ENCODE data around the gene TECPR2. TPM values are rescaled to one million over a fixed set of nuclear protein-coding genes. Genes with fewer than 3 reads are reported as not detected.
"Not testable (repeated sequence)": the region's sequence is repeated elsewhere in the genome, so short reads cannot be mapped to it uniquely, and the experiment has no call there.

The TECPR2 gene
- total and polyA plus RNA-seq, 4 donors: 5.6 to 30.3 (median 19.5) TPM

DNA sequence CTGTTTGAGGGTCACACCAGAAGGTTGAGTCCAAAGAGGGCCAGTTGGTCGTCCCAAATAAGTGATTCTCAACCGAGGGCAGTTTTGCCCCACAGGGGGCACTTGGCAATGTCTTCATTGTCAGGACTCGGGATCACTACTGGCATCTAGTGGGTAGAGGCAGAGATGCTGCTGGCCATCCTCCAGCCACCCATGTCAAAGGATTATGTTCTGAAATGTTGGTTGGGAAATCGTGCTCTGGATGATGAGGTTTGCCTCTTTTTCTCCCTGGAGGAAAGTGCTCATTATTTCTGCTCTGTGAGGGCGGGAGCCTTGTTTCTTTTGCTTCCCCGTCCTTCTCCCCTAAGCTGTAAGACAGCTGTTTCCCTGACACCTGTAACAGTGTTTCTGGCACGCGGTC is 39.6 kb upstream of the TECPR2 start:
- Histone ChIP-seq H3K27me3 (ENCODE audit: control insufficient read depth in 3 of 3, insufficient read depth in 3 of 3, low read length in 2 of 3) (no peaks in the 10 kb centered on the region), H3K27ac (ENCODE audit: low read depth in 1 of 2, low read length in 1 of 2) (peak overlapping the region in 1 of 2 donors; percentile 39), H3K4me3 (no peak overlapping the region), H3K9ac (ENCODE audit: insufficient read depth in 1 of 2, low read length in 2 of 2) (no peak overlapping the region), H3K36me3 (ENCODE audit: control insufficient read depth in 4 of 4, insufficient read depth in 4 of 4, low read length in 4 of 4) (peaks cover 0 to 7% (median 2%) of the 10 kb centered on the region in 4 donors), H3K4me1 (ENCODE audit: control insufficient read depth in 5 of 5, insufficient read depth in 5 of 5, low read length in 5 of 5) (peaks cover 3 to 17% (median 7%) of the 10 kb centered on the region in 5 donors), H3K9me3 (ENCODE audit: control insufficient read depth in 4 of 4, insufficient read depth in 3 of 4, low read length in 3 of 4) (no peaks in the 10 kb centered on the region)
- WGBS, 2 donors: 37 to 39% methylated on average over 8 of the region's 8 CpGs
- TF ChIP-seq, protein P1, sequence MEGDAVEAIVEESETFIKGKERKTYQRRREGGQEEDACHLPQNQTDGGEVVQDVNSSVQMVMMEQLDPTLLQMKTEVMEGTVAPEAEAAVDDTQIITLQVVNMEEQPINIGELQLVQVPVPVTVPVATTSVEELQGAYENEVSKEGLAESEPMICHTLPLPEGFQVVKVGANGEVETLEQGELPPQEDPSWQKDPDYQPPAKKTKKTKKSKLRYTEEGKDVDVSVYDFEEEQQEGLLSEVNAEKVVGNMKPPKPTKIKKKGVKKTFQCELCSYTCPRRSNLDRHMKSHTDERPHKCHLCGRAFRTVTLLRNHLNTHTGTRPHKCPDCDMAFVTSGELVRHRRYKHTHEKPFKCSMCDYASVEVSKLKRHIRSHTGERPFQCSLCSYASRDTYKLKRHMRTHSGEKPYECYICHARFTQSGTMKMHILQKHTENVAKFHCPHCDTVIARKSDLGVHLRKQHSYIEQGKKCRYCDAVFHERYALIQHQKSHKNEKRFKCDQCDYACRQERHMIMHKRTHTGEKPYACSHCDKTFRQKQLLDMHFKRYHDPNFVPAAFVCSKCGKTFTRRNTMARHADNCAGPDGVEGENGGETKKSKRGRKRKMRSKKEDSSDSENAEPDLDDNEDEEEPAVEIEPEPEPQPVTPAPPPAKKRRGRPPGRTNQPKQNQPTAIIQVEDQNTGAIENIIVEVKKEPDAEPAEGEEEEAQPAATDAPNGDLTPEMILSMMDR (IDR thresholded peaks at IDR 0.05; ENCODE audit: control extremely low read depth, extremely low read depth): peak; percentile 18
- ATAC-seq (ENCODE audit: insufficient read depth, low FRiP score) (no peak), DNase-seq (peak; percentile 66 to 71 (median 70))

DNA sequence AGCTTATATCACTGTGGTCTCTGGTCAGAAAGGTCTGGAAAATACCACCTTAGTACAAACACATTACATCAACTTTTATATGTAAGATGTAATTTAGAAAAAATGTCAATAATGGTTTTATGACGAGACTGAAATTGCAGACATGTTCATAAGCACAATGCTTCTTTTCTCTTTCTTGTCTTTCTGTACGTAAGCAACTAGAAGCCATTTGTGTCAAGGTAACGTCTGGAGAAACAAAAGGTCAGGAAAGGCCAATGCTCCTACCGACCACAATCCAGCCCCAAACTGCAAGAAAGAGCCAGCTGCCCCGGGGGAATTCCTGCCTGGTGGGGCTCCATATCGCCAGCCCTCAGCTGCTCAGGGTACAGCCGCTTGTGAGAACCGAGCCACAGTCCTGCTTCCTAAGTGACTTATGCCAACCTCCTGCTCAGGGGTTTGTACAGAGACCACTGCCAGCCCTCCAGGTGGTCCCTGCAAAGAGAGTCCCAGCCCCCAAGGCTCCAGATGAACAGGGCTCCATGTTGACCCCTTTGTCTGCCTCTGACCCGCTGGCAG is 36.9 kb upstream of the TECPR2 start:
- Histone ChIP-seq H3K4me3 (no peak overlapping the region), H3K9ac (ENCODE audit: insufficient read depth in 1 of 2, low read length in 2 of 2) (no peak overlapping the region), H3K9me3 (ENCODE audit: control insufficient read depth in 4 of 4, insufficient read depth in 3 of 4, low read length in 3 of 4) (no peaks in the 10 kb centered on the region), H3K27me3 (ENCODE audit: control insufficient read depth in 3 of 3, insufficient read depth in 3 of 3, low read length in 2 of 3) (no peaks in the 10 kb centered on the region), H3K27ac (ENCODE audit: low read depth in 1 of 2, low read length in 1 of 2) (no peak overlapping the region), H3K4me1 (ENCODE audit: control insufficient read depth in 5 of 5, insufficient read depth in 5 of 5, low read length in 5 of 5) (peaks cover 0 to 3% (median 0%) of the 10 kb centered on the region in 5 donors), H3K36me3 (ENCODE audit: control insufficient read depth in 4 of 4, insufficient read depth in 4 of 4, low read length in 4 of 4) (peaks cover 0 to 7% (median 2%) of the 10 kb centered on the region in 4 donors)
- 89 to 97% methylated on average over 9 of the region's 9 CpGs for WGBS, 2 donors
- TF ChIP-seq, protein P1 (IDR thresholded peaks at IDR 0.05; ENCODE audit: control extremely low read depth, extremely low read depth): no peak
- no peak for DNase-seq
- ATAC-seq (ENCODE audit: insufficient read depth, low FRiP score): no peak

DNA sequence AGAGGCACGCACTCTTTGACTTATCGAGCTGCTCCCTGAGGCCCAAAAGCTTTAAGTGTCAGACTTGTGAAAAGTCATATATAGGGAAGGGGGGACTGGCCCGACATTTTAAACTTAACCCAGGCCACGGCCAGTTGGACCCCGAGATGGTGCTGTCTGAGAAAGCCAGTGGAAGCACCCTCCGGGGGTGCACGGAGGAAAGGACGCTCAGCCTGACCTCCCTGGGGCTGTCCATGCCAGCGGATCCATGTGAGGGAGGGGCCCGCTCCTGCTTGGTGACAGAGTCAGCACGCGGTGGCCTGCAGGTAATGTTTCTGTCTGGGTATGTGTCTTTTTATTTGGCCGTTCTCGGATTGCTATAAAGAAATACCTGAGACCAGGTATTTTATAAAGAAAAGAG is 36.2 kb upstream of the TECPR2 start:
- Histone ChIP-seq H3K36me3 (ENCODE audit: control insufficient read depth in 4 of 4, insufficient read depth in 4 of 4, low read length in 4 of 4) (peaks cover 0 to 7% (median 2%) of the 10 kb centered on the region in 4 donors), H3K4me3 (no peak overlapping the region), H3K27ac (ENCODE audit: low read depth in 1 of 2, low read length in 1 of 2) (no peak overlapping the region), H3K9me3 (ENCODE audit: control insufficient read depth in 4 of 4, insufficient read depth in 3 of 4, low read length in 3 of 4) (no peaks in the 10 kb centered on the region), H3K4me1 (ENCODE audit: control insufficient read depth in 5 of 5, insufficient read depth in 5 of 5, low read length in 5 of 5) (peaks cover 0 to 3% (median 0%) of the 10 kb centered on the region in 5 donors), H3K27me3 (ENCODE audit: control insufficient read depth in 3 of 3, insufficient read depth in 3 of 3, low read length in 2 of 3) (no peaks in the 10 kb centered on the region), H3K9ac (ENCODE audit: insufficient read depth in 1 of 2, low read length in 2 of 2) (no peak overlapping the region)
- no peak for DNase-seq
- TF ChIP-seq, protein P1 (IDR thresholded peaks at IDR 0.05; ENCODE audit: control extremely low read depth, extremely low read depth): no peak
- 95 to 98% methylated on average over 14 of the region's 14 CpGs for WGBS, 2 donors
- ATAC-seq (ENCODE audit: insufficient read depth, low FRiP score): no peak

DNA sequence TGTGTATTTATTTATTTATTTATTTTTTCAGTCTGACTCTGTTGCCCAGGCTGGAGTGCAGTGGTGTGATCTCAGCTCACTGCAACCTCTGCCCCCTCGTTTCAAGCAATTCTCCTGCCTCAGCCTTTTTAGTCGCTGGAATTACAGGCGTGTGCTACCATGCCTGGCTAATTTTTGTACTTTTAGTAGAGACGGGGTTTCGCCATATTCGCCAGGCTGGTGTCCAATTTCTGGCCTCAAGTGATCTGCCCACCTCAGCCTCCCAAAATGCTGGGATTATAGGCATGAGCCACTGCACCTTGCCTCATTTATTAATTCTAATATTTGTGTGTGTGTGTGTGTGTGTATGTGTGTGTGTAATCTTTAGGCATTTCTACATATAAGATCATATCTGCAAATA is 33.4 kb upstream of the TECPR2 start:
- ATAC-seq (ENCODE audit: insufficient read depth, low FRiP score); DNase-seq; H3K36me3 ChIP-seq (ENCODE audit: control insufficient read depth in 4 of 4, insufficient read depth in 4 of 4, low read length in 4 of 4); H3K4me3 ChIP-seq; H3K27ac ChIP-seq (ENCODE audit: low read depth in 1 of 2, low read length in 1 of 2); H3K9me3 ChIP-seq (ENCODE audit: control insufficient read depth in 4 of 4, insufficient read depth in 3 of 4, low read length in 3 of 4); H3K4me1 ChIP-seq (ENCODE audit: control insufficient read depth in 5 of 5, insufficient read depth in 5 of 5, low read length in 5 of 5); H3K9ac ChIP-seq (ENCODE audit: insufficient read depth in 1 of 2, low read length in 2 of 2); H3K27me3 ChIP-seq (ENCODE audit: control insufficient read depth in 3 of 3, insufficient read depth in 3 of 3, low read length in 2 of 3): not testable (repeated sequence)
- whole genome bisulfite sequencing, 2 donors: 91 to 95% methylated on average over 6 of the region's 6 CpGs

All from lung (tissue), 12 donors.